Measurements from ENCODE around the gene FAM53B.
"Not testable (repeated sequence)": the region's sequence is repeated elsewhere in the genome, so short reads cannot be mapped to it uniquely, and the experiment has no call there.

The FAM53B gene

GRCh38 chr10:124748166-124748565, 4.0 kb upstream of the FAM53B start:
- CTCF ChIA-PET: no interaction called here
- POLR2A ChIA-PET (ENCODE audit: low non-redundant PET): no interaction called here

GRCh38 chr10:124747745-124748144, 3.6 kb upstream of the FAM53B start:
- no peak overlapping the region for H3K27ac ChIP-seq
- POLR2A ChIA-PET (ENCODE audit: low non-redundant PET): no interaction called here
- CTCF ChIA-PET: no interaction called here
- no peak for TF ChIP-seq CTCF (conservative IDR thresholded peaks at IDR 0.05; ENCODE audit: low read depth)
- DNase-seq (ENCODE audit: low spot score): no peak

More at GRCh38 chr10:124748166-124748565, 4.0 kb upstream of the FAM53B start:
- TF ChIP-seq CTCF (conservative IDR thresholded peaks at IDR 0.05; ENCODE audit: low read depth): no peak
- H3K27ac ChIP-seq: peak overlapping the region; percentile 57
- no peak for DNase-seq (ENCODE audit: low spot score)

GRCh38 chr10:124746992-124747391, 2.8 kb upstream of the FAM53B start:
- CTCF ChIA-PET: interaction anchor here (0.6 to 1.1 kb wide), 3 partner anchors 120 to 974 kb away, joined by 3 read pairs; no protein-coding TSS in a partner anchor
- POLR2A ChIA-PET (ENCODE audit: low non-redundant PET): interaction anchor here (0.6 kb wide), 1 partner anchor 36 kb away, joined by 3 read pairs; no protein-coding TSS in a partner anchor
- DNase-seq (ENCODE audit: low spot score): peak; percentile 48
- no peak for TF ChIP-seq CTCF (conservative IDR thresholded peaks at IDR 0.05; ENCODE audit: low read depth)
- H3K27ac ChIP-seq: peak overlapping the region; percentile 77

- CTCF ChIA-PET: interaction anchor here (0.5 to 1.1 kb wide), 4 partner anchors 93 to 120 kb away, joined by 3 to 4 read pairs (median 3); no protein-coding TSS in a partner anchor
- POLR2A ChIA-PET (ENCODE audit: low non-redundant PET); DNase-seq (ENCODE audit: low spot score): not testable (repeated sequence)
- peak overlapping the region; percentile 77 for H3K27ac ChIP-seq
Observed at GRCh38 chr10:124746447-124746846, 2.3 kb upstream of the FAM53B start.

GRCh38 chr10:124745673-124746072, 1.5 kb upstream of the FAM53B start:
- TF ChIP-seq CTCF (conservative IDR thresholded peaks at IDR 0.05; ENCODE audit: low read depth): peak; percentile 44
- ChIA-PET CTCF (interaction anchor here (0.6 to 1.8 kb wide), 11 partner anchors 49 to 859 kb away, joined by 3 to 10 read pairs (median 4); no protein-coding TSS in a partner anchor), POLR2A (ENCODE audit: low non-redundant PET) (no interaction called here)
- H3K27ac ChIP-seq: no peak overlapping the region
- peak; percentile 56 for DNase-seq (ENCODE audit: low spot score)

- POLR2A ChIA-PET (ENCODE audit: low non-redundant PET): no interaction called here
- TF ChIP-seq CTCF (conservative IDR thresholded peaks at IDR 0.05; ENCODE audit: low read depth): no peak
- H3K27ac ChIP-seq: no peak overlapping the region
- CTCF ChIA-PET: interaction anchor here (0.6 to 1.8 kb wide), 12 partner anchors 48 to 858 kb away, joined by 3 to 10 read pairs (median 3); partner anchors contain the start of gene ABRAXAS2
- DNase-seq (ENCODE audit: low spot score): no peak
Observed at GRCh38 chr10:124745252-124745651, 1.1 kb upstream of the FAM53B start.
